Measurements from ENCODE around the gene BHLHE41.

The BHLHE41 gene

DNA sequence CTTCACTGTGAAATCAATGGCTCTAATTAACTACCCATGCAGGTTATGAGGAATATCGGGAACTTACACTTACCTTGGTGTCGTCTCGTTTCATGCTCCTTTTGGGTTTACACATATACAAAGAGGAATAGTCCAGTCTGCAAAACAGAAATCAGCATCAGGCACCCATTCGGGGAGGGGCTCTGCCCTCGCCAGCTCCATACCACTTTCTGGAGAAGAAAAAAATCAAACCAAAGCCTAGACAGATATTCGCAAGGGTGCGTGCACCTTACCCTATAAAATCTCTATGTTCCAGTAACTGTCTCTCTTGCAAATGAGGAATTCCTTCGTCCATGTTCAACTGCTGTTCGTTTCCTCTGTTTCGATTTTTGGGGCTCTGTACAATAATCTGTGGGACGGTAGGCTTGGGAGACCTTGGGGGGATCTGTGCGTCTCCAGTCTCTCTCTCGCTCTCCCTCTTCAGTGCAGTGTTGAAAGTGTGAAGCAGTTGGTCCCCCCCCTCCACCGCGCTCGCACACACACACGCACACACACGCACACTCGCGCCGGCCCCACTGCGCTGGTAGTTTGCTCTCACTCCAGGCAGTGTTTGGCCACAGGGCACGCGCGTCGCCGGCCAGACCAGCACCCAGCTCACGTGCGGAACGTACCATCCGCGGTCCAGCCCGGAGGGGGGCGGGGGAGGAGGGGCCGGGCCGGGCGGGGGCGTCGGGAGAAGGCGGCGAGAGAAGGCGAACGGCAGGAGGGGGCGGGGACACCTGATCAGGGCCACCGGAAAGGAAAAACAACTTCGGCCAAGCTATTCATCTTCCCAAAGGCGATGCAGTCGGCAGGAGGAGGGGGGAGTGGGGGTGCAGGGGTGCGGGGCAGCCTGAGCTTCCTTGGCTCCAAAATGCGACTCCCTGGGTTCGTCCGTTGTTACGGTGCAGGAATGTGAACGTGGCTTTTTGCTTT, at the start of gene BHLHE41:
Gene BHLHE41 (minus strand): TSS at position 592 of the 954 bp plus-strand sequence. CDS start 258 bp downstream, at position 334.
- no peak for DNase-seq (ENCODE audit: low read depth in 2 of 2)

DNA sequence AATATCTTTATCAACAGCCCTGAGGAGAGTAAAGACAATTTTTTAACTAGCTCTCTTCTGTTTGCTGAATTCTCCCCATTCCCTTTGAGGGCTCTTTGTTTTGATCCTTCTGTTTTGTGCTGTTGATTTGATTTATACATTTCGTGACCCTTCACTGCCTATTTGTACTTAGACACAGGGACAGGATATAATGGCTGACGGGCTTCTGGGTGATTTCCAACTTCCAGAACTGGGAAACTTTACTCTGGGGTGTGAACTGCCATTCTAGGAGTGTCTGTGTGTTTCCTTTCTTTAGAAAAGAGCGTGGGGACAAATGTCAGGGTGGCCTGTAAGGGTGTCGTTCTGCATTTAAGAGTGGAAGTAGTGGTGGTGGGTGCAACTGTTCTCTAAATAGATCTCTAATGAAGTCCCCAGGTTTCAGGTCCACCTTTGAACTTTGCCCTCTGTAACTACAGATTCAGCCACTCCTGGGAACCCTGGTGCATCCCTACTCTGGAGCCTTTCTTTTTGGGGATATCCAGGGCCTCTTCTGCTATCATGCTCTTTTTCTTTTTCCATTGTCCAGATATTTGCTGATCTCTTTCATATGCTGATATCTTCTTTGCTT, 48.2 kb upstream of the BHLHE41 start:
- no peak for DNase-seq (ENCODE audit: low read depth in 2 of 2)

DNA sequence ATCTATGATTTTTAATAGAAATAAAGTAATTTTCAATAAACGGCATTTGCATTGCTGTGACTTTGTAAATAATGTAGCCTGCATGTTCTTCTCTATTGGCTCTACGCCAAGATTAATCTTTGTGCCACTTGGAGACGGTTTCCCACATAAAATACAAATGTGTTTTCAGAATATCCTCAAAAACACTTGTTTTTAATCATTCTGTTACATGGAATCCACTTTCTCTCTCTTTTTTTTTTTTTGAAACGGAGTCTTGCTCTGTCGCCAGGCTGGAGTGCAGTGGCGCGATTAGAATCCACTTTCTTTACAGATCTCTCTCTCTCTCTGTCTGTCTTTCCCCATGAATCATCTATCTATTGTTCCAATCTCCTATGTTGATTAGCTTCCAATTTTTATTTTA, 47.7 kb upstream of the BHLHE41 start:
- no peak for DNase-seq (ENCODE audit: low read depth in 2 of 2)

DNA sequence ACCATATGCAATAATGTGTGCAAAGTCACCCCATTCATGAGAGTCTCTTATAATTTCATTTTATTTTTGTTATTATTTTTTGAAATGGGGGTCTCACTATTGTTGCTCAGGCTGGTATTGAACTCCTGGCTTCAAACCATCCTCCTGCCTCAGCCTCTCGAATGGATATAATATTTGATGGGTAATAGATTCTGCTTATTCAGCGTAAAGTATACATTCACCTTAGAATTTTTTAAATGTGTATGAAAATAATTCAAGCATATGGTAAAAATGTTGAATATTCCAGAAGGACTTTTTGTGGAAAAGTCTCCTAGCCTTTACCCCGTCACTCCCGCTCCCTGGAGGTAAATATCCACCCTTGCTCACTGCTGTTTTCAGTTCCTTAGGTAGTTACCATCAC, 47.2 kb upstream of the BHLHE41 start:
- DNase-seq (ENCODE audit: low read depth in 2 of 2), result no peak

DNA sequence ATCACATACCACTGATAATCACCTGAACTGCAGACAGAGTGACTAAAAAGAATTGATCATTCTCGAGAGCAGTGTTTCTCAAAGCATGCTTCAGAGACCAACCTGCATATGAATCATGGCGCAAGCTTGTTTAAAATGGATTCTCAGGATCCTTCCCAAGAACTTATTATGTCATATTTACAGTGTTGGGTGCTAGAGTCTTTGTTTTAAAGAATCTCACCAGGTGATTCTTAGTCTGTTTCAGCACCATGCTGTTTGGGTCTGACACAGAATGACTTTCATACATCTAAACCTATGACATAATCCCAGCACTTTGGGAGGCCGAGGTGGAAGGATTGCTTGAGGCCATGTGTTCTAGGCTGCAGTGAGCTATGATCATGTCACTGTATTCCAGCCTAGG, 39.3 kb upstream of the BHLHE41 start:
- DNase-seq (ENCODE audit: low read depth in 2 of 2), result no peak

DNA sequence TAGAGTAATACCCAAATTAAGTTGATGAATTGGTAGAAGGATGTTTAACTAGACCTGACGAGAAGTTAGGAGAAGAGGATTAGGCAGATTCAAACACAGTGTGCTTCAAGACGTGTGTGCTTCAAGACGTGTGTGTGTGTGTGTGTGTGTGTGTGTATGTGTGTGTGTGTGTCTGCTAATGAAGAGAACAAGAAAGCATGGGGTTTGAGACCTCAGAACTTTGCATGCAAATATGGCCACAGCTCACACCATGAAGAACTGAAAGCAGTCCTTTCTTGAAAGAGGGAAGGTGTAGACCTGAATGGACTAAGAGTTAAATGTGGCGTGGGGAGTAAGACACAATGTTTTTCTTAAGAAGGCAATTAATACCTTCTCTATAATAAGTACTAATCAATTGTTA, 38.1 kb upstream of the BHLHE41 start:
- no peak for DNase-seq (ENCODE audit: low read depth in 2 of 2)

DNA sequence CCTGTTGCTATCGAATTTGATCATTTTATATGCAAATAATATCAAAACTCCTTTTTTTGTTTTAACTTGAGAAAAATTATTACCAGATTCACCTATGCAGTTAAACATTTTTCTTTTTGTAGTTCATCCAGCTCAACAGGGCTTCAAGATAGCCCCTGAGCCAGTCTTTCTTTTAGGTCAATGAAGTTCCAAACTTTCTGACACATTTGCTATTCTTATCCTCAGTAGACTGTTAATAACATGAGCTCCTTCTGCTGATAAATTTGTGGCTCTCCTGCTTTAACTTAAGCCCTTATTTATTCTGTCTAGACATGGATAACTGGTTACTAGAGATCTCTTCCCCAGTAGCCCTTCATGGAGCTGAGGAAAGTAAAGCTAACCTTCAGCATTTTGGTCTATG, 37.3 kb upstream of the BHLHE41 start:
- DNase-seq (ENCODE audit: low read depth in 2 of 2), result no peak

DNA sequence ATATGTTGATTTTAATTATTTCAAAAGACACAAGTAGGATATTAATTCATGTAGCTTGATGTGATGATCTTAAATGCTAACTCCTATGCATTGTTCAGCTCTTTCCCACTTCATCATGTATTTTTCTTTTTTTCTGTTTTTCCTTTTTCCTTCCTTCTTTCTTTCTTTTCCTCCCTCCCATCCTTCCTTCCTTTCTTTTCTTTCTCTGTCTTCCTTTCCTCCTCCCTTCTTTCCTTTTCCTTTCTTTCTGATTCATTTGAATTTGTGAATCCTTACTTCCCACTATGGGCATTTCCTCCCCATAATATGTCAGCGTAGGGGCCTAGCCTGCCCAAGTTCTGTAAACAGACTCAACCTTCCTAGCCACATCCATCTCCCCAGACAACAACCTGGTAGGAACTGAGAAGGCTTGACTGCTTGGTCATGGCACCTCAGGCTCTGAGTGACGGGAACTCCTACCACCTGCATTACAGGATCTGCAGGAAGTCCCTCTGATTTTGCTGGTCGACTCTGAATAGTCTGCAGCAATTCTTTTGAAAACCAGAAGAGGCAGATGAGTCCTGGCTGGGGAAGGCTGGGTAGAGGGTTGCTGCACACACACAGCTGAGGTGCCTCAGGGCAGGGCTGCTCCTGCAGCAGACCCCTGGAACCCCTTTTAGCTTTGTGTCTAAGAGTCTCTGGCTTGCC, 33.4 kb upstream of the BHLHE41 start:
- no peak for DNase-seq (ENCODE audit: low read depth in 2 of 2)

DNA sequence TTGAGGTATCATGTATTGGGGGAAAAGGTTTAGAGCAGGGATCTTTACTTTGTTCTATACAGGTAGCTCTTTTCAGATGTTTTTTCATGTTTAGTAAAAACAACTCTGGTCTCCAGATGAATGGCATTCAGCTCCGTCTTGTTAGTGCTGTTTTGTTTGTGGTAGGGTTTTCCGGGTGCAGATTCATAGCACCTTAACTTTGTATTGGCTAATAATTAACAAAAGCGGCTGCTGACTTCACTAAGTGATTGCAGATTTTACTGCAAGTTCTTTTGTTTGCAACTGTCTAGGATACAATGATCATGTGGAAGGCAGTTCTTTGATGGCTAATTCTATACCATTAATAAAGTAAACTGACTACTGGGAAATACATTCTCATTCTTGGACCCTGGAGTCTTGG, 32.2 kb upstream of the BHLHE41 start:
- no peak for DNase-seq (ENCODE audit: low read depth in 2 of 2)

DNA sequence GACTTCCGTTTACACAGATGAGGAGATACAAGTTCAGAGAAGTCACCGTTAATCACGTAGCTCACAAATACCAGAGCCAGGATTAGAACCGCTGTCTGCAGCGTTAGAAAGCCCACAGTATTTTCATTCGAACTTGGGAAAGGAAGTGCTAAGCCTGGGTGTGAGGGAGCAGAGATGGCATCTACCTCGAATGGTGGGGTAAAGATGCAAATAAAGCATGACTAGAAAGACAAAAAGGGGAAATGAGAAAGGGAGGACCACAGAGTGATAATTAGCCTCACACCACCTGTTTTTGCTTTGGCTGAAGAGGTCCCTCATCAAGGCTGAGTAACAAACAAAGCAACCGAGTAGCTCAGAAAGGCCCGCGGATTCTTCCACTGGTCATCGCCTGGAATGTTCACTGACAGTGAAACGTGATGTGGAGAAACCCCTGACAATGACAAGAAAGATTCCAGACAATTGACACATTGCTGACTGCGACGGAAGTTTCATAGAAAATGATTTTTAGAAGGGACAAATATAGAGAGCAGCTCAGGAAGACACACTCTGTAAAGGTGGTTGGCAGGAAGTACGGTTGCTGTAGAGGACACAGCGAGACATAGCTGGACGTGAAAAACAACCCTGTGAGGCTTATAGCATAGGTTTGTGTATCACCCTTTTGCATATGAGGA, 31.5 kb upstream of the BHLHE41 start:
- no peak for DNase-seq (ENCODE audit: low read depth in 2 of 2)

DNA sequence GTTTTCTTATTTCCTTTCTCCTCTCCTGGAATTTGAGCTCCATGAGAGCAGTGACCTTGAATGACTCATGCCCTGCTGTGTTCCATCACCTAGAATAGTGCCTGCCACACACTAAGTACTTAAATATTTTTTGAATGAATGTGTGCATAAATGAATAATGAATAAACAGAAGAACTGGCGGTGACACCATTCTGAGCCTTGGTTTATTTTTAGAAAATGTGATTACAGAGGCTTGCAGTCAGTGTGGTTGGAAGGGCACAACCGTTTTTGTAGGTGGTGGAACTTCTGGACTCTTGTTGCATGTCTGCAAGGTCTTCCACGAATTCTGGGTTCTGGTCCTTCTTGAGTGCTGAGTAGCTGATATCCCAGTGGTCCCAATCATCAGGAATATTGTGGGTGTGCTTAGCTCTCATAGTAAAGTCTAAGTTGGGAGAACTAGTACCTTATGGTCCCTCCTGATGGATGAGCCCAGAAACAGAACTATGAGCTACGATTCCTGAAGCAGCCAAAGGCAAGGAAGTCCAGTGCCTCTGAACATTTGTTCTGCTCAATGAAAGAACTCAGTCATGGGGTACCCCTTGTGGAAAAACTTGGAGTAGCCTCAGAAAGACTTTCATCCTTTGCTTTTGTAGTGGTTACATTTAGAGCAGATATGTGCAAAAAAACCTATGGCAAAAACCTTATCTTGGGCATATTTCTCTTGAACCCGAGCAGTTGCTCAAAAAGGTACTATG, 28.8 kb upstream of the BHLHE41 start:
- no peak for DNase-seq (ENCODE audit: low read depth in 2 of 2)

DNA sequence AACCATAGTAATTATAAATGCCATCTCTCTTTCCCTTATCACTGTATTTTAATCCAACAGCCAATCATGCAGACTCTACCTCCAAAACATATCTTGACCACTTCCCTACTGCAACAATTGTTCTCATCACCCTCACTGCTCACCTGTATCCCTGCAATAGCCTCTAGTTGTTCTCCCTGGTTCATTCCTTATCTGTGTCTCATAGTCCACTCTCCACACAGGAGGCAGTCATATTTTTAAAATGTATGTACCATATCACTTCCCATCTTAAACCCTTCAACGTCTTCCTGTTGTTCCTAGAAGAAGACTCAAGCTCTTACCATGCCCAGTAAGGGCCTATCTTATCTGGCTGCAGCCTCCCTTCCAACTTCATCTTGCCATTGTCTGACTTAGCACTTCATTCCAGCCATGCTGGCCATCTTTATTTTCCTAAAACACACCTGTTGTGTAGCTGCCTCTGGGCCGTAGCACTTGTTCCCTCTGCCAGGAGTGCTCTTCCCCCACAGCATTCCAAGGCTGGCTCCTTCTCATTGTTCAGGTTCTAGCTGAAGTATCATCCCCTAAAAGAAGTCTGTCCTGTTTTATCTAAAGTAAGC, 27.8 kb upstream of the BHLHE41 start:
- DNase-seq (ENCODE audit: low read depth in 2 of 2), result no peak

DNA sequence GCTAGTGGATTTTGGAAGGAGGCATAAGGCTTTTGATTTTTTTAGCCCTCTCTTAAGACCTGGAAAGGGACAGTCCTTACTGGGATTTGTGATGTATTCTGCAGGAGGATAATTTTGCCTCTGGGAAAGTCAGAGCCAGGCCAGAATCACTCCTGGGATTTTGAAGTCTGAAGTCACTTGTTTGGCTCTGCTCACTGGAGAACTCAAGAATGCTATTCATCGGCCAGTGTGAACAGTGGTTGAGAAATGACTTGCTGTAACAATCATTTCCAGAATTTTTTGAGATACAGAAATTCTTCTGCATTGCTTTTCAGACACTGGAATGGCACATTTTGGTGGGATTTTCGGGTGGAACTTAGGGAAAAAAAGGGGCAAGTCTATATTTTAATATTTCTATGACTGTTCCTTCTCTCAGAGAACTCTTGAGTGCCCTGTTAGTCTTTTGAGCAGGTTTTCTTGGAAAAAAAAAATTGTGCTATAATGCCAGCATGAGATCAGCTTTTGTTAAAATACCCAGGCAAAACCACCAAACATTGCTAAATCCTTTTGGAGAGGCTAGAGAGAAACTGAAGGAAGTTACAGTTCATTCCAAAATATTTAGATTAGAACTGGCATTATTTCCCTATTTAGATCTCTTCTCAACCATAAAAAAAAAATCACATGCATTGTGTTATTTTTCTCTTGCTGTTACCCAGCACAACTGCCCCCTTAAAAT, 26.1 kb upstream of the BHLHE41 start:
- no peak for DNase-seq (ENCODE audit: low read depth in 2 of 2)

DNA sequence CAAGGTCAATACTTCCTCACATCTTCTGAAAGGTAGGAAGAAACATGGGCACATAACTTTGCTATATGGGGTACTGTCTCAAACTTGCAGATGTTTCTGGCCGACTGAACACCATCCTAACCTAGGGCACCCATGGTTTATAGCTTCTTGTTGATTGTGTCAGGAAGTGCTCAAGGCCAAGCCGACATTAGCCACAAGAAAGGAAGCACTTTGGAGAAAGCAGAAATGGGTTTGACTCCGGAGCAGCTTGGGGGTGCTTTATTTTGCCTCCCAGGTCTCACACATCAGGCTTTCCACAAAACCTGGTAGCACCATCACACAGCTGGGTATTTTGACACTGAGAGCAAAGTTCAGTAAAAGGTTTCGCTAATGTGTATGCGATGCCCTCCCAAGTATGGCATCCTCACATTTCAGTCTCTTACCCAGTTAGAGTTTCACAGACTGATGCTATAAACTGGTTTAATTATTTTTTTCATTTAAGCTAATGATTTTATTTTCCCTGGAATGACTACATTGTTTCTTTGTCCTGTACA, 25.2 kb upstream of the BHLHE41 start:
- DNase-seq (ENCODE audit: low read depth in 2 of 2), result no peak

DNA sequence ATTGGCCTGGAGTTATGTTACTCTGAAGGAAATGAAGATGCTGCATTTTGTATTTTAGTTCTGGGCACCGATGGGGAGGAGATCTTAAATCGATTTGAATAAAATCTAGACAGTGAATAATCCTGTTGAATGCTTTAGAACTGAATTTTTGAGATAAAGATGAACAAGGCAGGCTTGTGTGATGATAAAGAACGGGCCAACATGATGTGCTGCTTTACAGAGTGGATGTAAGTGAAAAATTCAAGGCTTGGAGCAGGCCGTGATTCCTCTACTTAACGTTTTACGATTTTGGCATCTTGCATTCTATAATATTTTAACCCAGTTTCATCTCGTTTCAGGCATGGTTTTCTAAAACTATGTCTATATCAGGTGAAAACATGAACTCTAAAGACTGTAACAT, 23.5 kb upstream of the BHLHE41 start:
- DNase-seq (ENCODE audit: low read depth in 2 of 2), result no peak

DNA sequence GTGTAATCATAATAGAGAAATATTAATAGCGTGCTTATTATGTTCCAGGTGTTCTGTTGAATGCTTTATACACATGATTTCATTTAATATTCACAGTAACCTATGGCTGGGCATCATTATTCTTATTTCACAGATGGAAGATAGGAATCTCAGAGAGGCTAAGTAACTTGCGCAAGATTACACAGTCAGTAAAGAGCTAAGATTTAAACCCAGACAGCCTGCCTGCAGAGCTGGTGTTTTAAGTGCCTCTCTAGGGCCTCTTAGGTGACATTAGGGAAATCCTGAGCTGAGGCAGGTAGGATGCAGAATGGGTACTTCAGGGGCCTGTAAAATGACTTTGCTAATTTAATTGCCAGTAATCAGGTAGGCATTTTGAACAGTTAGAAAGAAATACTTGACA, 18.5 kb upstream of the BHLHE41 start:
- DNase-seq (ENCODE audit: low read depth in 2 of 2), result no peak

DNA sequence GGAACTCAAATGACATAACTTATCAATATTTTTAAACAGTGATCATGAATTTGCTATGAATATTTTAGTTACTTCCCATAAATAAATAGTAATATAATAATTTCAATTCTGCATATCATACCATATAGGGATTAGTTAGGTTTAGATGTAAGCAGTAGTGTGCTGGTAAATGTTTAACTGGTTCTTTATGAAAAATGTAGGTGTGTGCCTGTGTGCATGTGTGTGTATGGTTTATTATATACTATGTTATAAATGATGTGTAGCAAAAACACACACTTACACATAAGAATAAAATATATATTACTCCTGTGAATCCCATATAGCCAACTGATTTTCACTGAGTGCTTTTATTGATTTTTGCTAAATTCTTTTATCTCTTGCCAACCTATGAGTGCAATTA, 14.0 kb upstream of the BHLHE41 start:
- no peak for DNase-seq (ENCODE audit: low read depth in 2 of 2)

DNA sequence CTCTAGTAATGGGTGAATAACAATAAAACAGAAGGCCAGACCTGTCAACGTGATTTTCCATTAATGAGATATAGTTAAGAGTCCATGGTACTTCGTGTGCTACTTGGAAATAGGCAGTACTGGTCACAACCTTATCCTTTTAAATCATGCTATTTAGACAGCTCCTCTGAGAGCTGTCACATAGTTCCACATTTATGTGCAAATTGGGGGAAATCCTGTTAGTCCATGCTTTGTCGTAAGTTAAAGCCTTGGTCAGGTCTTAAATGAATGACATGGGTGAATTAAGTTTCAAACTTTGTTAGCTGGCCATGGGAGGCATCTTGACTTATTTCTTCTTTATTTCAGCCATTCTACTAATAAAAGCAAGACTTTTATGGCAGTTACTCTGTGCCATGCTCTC, 11.9 kb upstream of the BHLHE41 start:
- no peak for DNase-seq (ENCODE audit: low read depth in 2 of 2)

DNA sequence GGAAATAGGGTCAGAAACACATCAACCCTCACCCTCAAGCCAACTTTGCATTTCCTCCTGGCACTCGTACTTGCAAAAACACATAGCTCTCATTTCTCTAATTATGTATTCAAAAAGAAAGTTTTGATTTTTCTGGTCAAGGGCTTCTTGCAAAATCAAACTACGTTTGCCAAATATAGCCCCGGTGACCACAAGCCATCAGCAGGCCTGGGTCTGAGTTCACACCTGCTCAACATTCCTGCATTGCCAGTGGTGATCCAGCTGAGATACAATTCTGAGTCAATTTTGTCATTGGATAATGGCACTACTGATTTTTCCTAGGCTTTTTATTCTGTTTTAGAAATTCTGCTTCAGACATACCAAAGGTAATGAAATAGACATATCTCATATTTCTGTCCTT, 10.7 kb upstream of the BHLHE41 start:
- DNase-seq (ENCODE audit: low read depth in 2 of 2), result no peak

DNA sequence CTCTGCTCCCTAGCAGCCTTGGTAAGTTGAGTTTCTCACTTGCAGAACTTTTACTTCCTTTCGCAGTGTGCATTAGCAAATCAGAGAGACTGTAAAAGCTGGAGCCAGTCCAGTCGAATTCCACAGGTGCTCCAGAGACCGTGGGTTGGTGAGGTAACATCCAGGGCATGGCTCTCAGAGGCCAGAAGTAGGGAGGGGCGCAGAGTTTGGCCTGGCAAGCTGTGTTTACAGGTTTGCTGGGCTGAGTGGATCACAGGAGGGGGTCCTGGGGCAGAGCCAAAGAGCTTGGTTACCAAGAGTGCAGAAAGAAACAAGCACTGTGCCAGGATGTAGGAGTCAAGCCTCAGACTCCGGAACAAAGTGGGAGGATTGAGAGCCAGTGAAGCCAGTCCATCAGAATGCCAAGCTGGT, 10.2 kb upstream of the BHLHE41 start:
- no peak for DNase-seq (ENCODE audit: low read depth in 2 of 2)
